Memory B cell (primary cell): ENCODE results near the gene PDE6C.

ENCODE experiments used
- ATAC-seq: fragments of 150-1000 bp; cut with Tn5 transposase; 2 replicates; pipeline ENCODE4 v1.10.0; 2021; ENCODE audit warnings: low read depth, mild to moderate bottlenecking, moderate library complexity
- DNase-seq, 2 donors: peaks; one replicate each; pipeline ENCODE4 v3.0.0; 2022; ENCODE audit warnings: low spot score in 2 of 2
- H3K27ac Mint-ChIP-seq: one replicate; pipeline ENCODE4 v1.8.0; 2022; ENCODE audit warnings: mild to moderate bottlenecking, moderate library complexity, mixed read lengths
- H3K27me3 Mint-ChIP-seq: one replicate; pipeline ENCODE4 v1.8.0; 2022; ENCODE audit warnings: mixed read lengths
- H3K36me3 Mint-ChIP-seq: one replicate; pipeline ENCODE4 v1.8.0; 2022; ENCODE audit warnings: mild to moderate bottlenecking, mixed read lengths
- H3K4me1 Mint-ChIP-seq: one replicate; pipeline ENCODE4 v1.8.0; 2022; ENCODE audit warnings: mixed read lengths
- H3K4me3 Mint-ChIP-seq: one replicate; pipeline ENCODE4 v1.8.0; 2022; ENCODE audit warnings: mild to moderate bottlenecking, moderate library complexity, mixed read lengths
- H3K9me3 Mint-ChIP-seq: one replicate; pipeline ENCODE4 v1.8.0; 2022; ENCODE audit warnings: mixed read lengths

The PDE6C gene

GRCh38 chr10:93600446-93601145, 11.7 kb upstream of the PDE6C start:
- ATAC-seq (no peak), DNase-seq (no peak)
- Mint-ChIP-seq H3K27me3 (peaks cover 8% of the 10 kb centered on the region), H3K36me3 (no peaks in the 10 kb centered on the region), H3K27ac (no peak overlapping the region), H3K9me3 (no peaks in the 10 kb centered on the region), H3K4me1 (no peaks in the 10 kb centered on the region), H3K4me3 (no peak overlapping the region)

- Mint-ChIP-seq H3K9me3 (no peaks in the 10 kb centered on the region), H3K36me3 (no peaks in the 10 kb centered on the region), H3K27me3 (peaks cover 10% of the 10 kb centered on the region), H3K4me1 (no peaks in the 10 kb centered on the region), H3K27ac (no peak within 1 kb of the TSS), H3K4me3 (no peak within 1 kb of the TSS)
- DNase-seq, result no peak
- no peak for ATAC-seq
Measured at GRCh38 chr10:93601146-93601773, 11.1 kb upstream of the PDE6C start, which contains the start of gene RBP4. TSS of gene RBP4 (minus strand) at chr10:93601235. CDS start at chr10:93601028, 207 bp downstream.

- Mint-ChIP-seq H3K27ac (no peak overlapping the region), H3K4me3 (no peak overlapping the region), H3K9me3 (no peaks in the 10 kb centered on the region), H3K4me1 (no peaks in the 10 kb centered on the region), H3K27me3 (peaks cover 13% of the 10 kb centered on the region), H3K36me3 (no peaks in the 10 kb centered on the region)
- DNase-seq, result no peak
- ATAC-seq, result no peak
Measured at GRCh38 chr10:93601774-93602162, 10.6 kb upstream of the PDE6C start.

GRCh38 chr10:93603023-93603422, 9.3 kb upstream of the PDE6C start:
- H3K27me3 Mint-ChIP-seq, result peaks cover 18% of the 10 kb centered on the region
- H3K4me1 Mint-ChIP-seq, result no peaks in the 10 kb centered on the region
- H3K9me3 Mint-ChIP-seq, result peaks cover 3% of the 10 kb centered on the region
- H3K27ac Mint-ChIP-seq, result no peak overlapping the region
- H3K4me3 Mint-ChIP-seq, result no peak overlapping the region
- no peak for ATAC-seq
- H3K36me3 Mint-ChIP-seq, result no peaks in the 10 kb centered on the region
- DNase-seq, result no peak

GRCh38 chr10:93604146-93604545, 8.2 kb upstream of the PDE6C start:
- no peak for ATAC-seq

GRCh38 chr10:93608421-93608820, 3.9 kb upstream of the PDE6C start:
- Mint-ChIP-seq H3K36me3 (no peaks in the 10 kb centered on the region), H3K4me1 (no peaks in the 10 kb centered on the region), H3K27me3 (peaks cover 21% of the 10 kb centered on the region), H3K9me3 (peaks cover 3% of the 10 kb centered on the region), H3K4me3 (no peak overlapping the region), H3K27ac (no peak overlapping the region)
- no peak for DNase-seq
- no peak for ATAC-seq

More at GRCh38 chr10:93604146-93604545, 8.2 kb upstream of the PDE6C start:
- peaks cover 3% of the 10 kb centered on the region for H3K9me3 Mint-ChIP-seq
- H3K4me1 Mint-ChIP-seq, result no peaks in the 10 kb centered on the region
- H3K36me3 Mint-ChIP-seq, result no peaks in the 10 kb centered on the region
- peaks cover 21% of the 10 kb centered on the region for H3K27me3 Mint-ChIP-seq
- no peak for DNase-seq
- no peak overlapping the region for H3K4me3 Mint-ChIP-seq
- no peak overlapping the region for H3K27ac Mint-ChIP-seq

GRCh38 chr10:93613126-93613525, 789 bp downstream of the PDE6C start:
- no peak overlapping the region for H3K4me3 Mint-ChIP-seq
- DNase-seq (no peak), ATAC-seq (no peak)
- no peaks in the 10 kb centered on the region for H3K9me3 Mint-ChIP-seq
- H3K27ac Mint-ChIP-seq, result no peak overlapping the region
- peaks cover 9% of the 10 kb centered on the region for H3K27me3 Mint-ChIP-seq
- no peaks in the 10 kb centered on the region for H3K36me3 Mint-ChIP-seq
- H3K4me1 Mint-ChIP-seq, result peaks cover 8% of the 10 kb centered on the region

GRCh38 chr10:93614101-93614825, 1.9 kb downstream of the PDE6C start:
- H3K27me3 Mint-ChIP-seq, result peaks cover 5% of the 10 kb centered on the region
- no peak overlapping the region for H3K27ac Mint-ChIP-seq
- H3K4me1 Mint-ChIP-seq, result peaks cover 8% of the 10 kb centered on the region
- ATAC-seq, result no peak
- no peaks in the 10 kb centered on the region for H3K36me3 Mint-ChIP-seq
- no peak overlapping the region for H3K4me3 Mint-ChIP-seq
- DNase-seq, result no peak
- H3K9me3 Mint-ChIP-seq, result no peaks in the 10 kb centered on the region

- Mint-ChIP-seq H3K27ac (peak overlapping the region; percentile 51), H3K36me3 (no peaks in the 10 kb centered on the region), H3K4me3 (peak overlapping the region; percentile 71), H3K27me3 (peaks cover 3% of the 10 kb centered on the region), H3K4me1 (peaks cover 8% of the 10 kb centered on the region), H3K9me3 (no peaks in the 10 kb centered on the region)
- ATAC-seq (peak; percentile 49), DNase-seq (no peak)
Measured at GRCh38 chr10:93615576-93616235, 3.4 kb downstream of the PDE6C start.

- no peaks in the 10 kb centered on the region for H3K9me3 Mint-ChIP-seq
- H3K4me3 Mint-ChIP-seq, result no peak overlapping the region
- H3K36me3 Mint-ChIP-seq, result no peaks in the 10 kb centered on the region
- no peak for ATAC-seq
- peaks cover 3% of the 10 kb centered on the region for H3K27me3 Mint-ChIP-seq
- H3K27ac Mint-ChIP-seq, result no peak overlapping the region
- no peak for DNase-seq
- H3K4me1 Mint-ChIP-seq, result peaks cover 3% of the 10 kb centered on the region
Measured at GRCh38 chr10:93620925-93621324, 8.6 kb downstream of the PDE6C start.

- no peaks in the 10 kb centered on the region for H3K9me3 Mint-ChIP-seq
- DNase-seq (no peak), ATAC-seq (no peak)
- no peak overlapping the region for H3K4me3 Mint-ChIP-seq
- H3K36me3 Mint-ChIP-seq, result no peaks in the 10 kb centered on the region
- H3K27me3 Mint-ChIP-seq, result peaks cover 3% of the 10 kb centered on the region
- H3K4me1 Mint-ChIP-seq, result no peaks in the 10 kb centered on the region
- no peak overlapping the region for H3K27ac Mint-ChIP-seq
Measured at GRCh38 chr10:93622942-93623341, 10.6 kb downstream of the PDE6C start.

- Mint-ChIP-seq H3K27me3 (peaks cover 13% of the 10 kb centered on the region), H3K9me3 (no peaks in the 10 kb centered on the region), H3K4me3 (no peak overlapping the region), H3K4me1 (no peaks in the 10 kb centered on the region), H3K36me3 (no peaks in the 10 kb centered on the region), H3K27ac (no peak overlapping the region)
- ATAC-seq (no peak), DNase-seq (no peak)
Measured at GRCh38 chr10:93628858-93629257, 16.5 kb downstream of the PDE6C start.

GRCh38 chr10:93629647-93630305, 17.4 kb downstream of the PDE6C start:
- no peaks in the 10 kb centered on the region for H3K9me3 Mint-ChIP-seq
- no peaks in the 10 kb centered on the region for H3K4me1 Mint-ChIP-seq
- DNase-seq (no peak), ATAC-seq (no peak)
- no peak overlapping the region for H3K4me3 Mint-ChIP-seq
- H3K27ac Mint-ChIP-seq, result no peak overlapping the region
- H3K27me3 Mint-ChIP-seq, result peaks cover 13% of the 10 kb centered on the region
- H3K36me3 Mint-ChIP-seq, result no peaks in the 10 kb centered on the region
